Endothelial cell of umbilical vein (primary cell): ENCODE results near the gene ZSWIM6.

Experiments
- GATA2 ChIP-seq: IDR thresholded peaks from 2 replicates; pipeline ENCODE4 v1.7.0; 2011; ENCODE audit warnings: low read depth, mild to moderate bottlenecking, moderate library complexity, mixed read lengths, low read length; ENCODE audit not compliant: insufficient read length, insufficient read depth
- POLR2AphosphoS5 ChIP-seq: IDR thresholded peaks from 2 replicates; pipeline ENCODE4 v1.6.1; 2012; ENCODE audit warnings: low read depth, mild to moderate bottlenecking, control low read depth, low read length, moderate library complexity; ENCODE audit not compliant: insufficient read depth
- TF ChIP-seq, protein P1 (sequence below), 2 donors: IDR thresholded peaks; 1 replicate in 1 of 2; 2 replicates in 1 of 2; pipeline ENCODE4 v1.5.1; 2011; ENCODE audit warnings: low read length in 2 of 2, mild to moderate bottlenecking in 2 of 2, moderate library complexity in 2 of 2, control low read depth in 1 of 2, inconsistent platforms in 1 of 2, low read depth in 1 of 2; ENCODE audit not compliant: insufficient read depth in 1 of 2; ENCODE audit errors: extremely low read depth in 1 of 2

DNA sequence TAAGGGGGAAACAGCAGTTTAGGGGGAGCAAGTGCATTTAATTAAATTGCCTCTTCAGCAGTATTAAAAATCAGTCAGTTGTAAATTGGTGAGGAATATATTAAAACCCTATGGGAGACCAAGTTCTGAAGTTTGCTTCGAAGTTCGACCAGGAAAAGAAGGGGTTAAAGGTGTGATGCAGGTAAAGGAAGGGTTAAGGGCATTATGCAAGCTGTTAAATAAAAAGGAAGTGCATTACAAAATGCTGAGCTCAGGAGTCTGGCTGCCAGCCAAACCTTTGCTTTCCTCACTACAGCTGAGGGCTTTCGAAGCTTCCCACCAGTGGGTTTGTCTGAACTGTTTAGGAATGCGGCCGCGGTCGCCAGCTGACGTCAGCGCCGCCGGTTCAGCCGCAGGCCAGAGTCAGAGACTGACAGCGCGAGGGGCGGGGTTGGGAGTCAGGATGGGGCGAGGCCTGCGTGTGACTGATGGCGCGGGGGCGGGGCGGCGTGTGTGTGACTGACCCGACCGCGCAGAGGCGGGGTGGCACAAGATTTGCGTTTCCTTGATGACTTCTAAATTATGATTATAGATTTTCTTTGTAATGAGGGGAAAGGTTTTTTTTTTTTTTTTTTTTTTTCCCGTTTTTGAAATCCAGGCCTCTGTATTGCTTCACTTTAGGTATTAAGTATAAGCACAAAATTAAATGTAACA is 76.6 kb downstream of the ZSWIM6 start:
- TF ChIP-seq, protein P1, sequence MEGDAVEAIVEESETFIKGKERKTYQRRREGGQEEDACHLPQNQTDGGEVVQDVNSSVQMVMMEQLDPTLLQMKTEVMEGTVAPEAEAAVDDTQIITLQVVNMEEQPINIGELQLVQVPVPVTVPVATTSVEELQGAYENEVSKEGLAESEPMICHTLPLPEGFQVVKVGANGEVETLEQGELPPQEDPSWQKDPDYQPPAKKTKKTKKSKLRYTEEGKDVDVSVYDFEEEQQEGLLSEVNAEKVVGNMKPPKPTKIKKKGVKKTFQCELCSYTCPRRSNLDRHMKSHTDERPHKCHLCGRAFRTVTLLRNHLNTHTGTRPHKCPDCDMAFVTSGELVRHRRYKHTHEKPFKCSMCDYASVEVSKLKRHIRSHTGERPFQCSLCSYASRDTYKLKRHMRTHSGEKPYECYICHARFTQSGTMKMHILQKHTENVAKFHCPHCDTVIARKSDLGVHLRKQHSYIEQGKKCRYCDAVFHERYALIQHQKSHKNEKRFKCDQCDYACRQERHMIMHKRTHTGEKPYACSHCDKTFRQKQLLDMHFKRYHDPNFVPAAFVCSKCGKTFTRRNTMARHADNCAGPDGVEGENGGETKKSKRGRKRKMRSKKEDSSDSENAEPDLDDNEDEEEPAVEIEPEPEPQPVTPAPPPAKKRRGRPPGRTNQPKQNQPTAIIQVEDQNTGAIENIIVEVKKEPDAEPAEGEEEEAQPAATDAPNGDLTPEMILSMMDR (IDR thresholded peaks at IDR 0.05; ENCODE audit: extremely low read depth in 1 of 2, insufficient read depth in 1 of 2, low read depth in 1 of 2, low read length in 2 of 2) = no peak
- peak; percentile 92 for TF ChIP-seq POLR2AphosphoS5
- TF ChIP-seq GATA2 = no peak
